Adipocyte (in vitro differentiated cells): ENCODE measurements around the gene LRRC8E.
A peak's percentile ranks its signal among the peaks of the same experiment; 100 is the strongest.

Source experiments
- DNase-seq: peaks from one replicate; pipeline ENCODE4 v3.0.0-alpha.2; 2015; ENCODE audit warnings: low read depth
- H3K27me3 ChIP-seq: replicated peaks from 2 replicates; pipeline ENCODE4 v1.7.0; 2013; ENCODE audit warnings: mild to moderate bottlenecking, low read length, moderate library complexity; ENCODE audit not compliant: control insufficient read depth, insufficient read depth
- H3K36me3 ChIP-seq: 2 replicates; pipeline ENCODE4 v1.7.0; 2013; ENCODE audit warnings: low read length, mild to moderate bottlenecking, moderate library complexity; ENCODE audit not compliant: control insufficient read depth, insufficient read depth, severe bottlenecking
- H3K4me1 ChIP-seq: 2 replicates; pipeline ENCODE4 v1.7.0; 2013; ENCODE audit warnings: mild to moderate bottlenecking, low read length, moderate library complexity; ENCODE audit not compliant: control insufficient read depth, insufficient read depth
- H3K4me3 ChIP-seq: 2 replicates; pipeline ENCODE4 v1.7.0; 2013; ENCODE audit warnings: mild to moderate bottlenecking, low read length, moderate library complexity
- H3K9ac ChIP-seq: 2 replicates; pipeline ENCODE4 v1.7.0; 2013; ENCODE audit warnings: mild to moderate bottlenecking, low read length, moderate library complexity
- H3K9me3 ChIP-seq: 2 replicates; pipeline ENCODE4 v1.7.0; 2013; ENCODE audit warnings: mild to moderate bottlenecking, low read length, moderate library complexity; ENCODE audit not compliant: control insufficient read depth

LRRC8E gene

DNA sequence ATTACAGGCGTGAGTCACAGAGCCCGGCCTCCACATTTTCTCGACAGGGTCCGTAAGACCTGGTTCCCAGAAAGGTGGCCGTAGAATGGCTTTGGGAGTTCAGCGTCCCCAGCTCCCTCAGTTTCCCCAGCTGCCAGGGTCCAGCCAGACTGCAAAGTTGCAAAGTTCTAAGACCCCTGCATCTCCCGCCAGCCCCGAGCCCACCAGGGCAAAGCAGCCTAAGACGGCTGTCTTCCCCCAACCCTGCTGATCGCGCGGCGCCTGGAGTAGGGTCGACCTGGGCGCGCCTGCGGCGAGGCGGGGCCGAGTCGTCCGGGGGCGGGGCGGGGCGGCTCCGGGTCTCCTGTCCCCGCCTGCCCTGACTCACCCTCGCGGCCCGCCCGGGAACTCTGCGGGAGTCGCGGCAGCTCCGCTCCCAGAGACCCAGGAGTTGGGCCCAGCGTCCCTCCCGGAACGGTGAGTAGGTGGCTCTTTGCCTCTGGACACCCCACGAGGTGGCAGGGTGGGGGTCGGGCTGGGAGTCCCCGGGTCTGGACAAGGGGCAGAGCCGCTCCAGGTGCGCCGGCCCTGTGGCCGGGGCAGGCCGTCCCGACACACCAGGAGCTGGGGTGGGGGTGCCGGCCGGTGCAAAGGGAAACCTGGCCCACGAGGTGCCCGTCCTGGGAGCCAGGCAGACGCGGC is at the start of gene LRRC8E:
TSS of gene LRRC8E (plus strand) at position 366 of the 681 bp plus-strand sequence. CDS start 7,094 bp downstream, outside the sequence.
- peak within 1 kb of the TSS; percentile 89 for H3K9ac ChIP-seq
- no peaks in the 10 kb centered on the region for H3K27me3 ChIP-seq
- no peaks in the 10 kb centered on the region for H3K36me3 ChIP-seq
- peak within 1 kb of the TSS; percentile 79 for H3K4me3 ChIP-seq
- DNase-seq, result peak; percentile 91
- H3K9me3 ChIP-seq, result no peaks in the 10 kb centered on the region
- no peaks in the 10 kb centered on the region for H3K4me1 ChIP-seq

DNA sequence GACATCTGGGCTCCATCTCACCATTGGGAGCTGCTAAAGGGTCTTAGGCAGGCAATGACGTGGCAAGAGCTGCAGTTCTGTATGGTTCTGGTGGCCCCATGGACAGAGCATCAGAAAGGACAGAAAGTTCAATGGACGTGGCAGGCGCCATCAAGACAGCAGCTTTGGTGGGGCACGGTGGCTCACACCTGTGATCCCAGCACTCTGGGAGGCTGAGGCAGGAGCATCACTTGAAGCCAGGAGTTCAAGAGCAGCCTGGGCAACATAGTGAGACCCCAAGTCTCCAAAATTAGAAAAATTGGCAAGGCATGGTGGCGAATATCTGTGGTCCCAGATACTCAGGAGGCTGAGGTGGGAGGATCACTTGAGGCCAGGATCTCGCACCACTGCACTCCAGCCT is 48.8 kb upstream of the LRRC8E start:
- Histone ChIP-seq H3K9me3 (no peaks in the 10 kb centered on the region), H3K4me3 (no peak overlapping the region), H3K9ac (no peak overlapping the region), H3K4me1 (peaks cover 7% of the 10 kb centered on the region), H3K36me3 (no peaks in the 10 kb centered on the region), H3K27me3 (no peaks in the 10 kb centered on the region)
- no peak for DNase-seq

DNA sequence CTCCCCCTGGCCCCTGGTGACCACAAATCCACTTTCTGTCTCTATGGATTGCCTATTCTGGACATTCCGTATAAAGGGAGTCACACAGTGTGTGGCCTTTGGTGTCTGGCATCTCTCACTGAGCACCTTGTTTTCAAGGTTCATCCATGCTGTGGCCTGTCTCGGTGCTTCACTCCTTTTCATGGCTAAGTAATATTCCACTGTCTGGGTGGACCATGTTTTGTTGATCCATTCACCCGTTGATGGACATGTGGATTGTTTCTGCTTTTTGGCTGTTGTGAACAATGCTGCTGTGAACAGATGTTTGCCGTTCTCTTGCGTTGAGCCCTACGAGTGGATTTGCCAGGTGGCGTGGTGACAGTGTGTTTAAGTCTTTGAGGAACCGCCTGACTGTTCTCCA is 47.7 kb upstream of the LRRC8E start:
- no peak overlapping the region for H3K9ac ChIP-seq
- no peaks in the 10 kb centered on the region for H3K9me3 ChIP-seq
- no peaks in the 10 kb centered on the region for H3K27me3 ChIP-seq
- H3K36me3 ChIP-seq, result no peaks in the 10 kb centered on the region
- DNase-seq, result no peak
- H3K4me1 ChIP-seq, result peaks cover 7% of the 10 kb centered on the region
- H3K4me3 ChIP-seq, result no peak overlapping the region

DNA sequence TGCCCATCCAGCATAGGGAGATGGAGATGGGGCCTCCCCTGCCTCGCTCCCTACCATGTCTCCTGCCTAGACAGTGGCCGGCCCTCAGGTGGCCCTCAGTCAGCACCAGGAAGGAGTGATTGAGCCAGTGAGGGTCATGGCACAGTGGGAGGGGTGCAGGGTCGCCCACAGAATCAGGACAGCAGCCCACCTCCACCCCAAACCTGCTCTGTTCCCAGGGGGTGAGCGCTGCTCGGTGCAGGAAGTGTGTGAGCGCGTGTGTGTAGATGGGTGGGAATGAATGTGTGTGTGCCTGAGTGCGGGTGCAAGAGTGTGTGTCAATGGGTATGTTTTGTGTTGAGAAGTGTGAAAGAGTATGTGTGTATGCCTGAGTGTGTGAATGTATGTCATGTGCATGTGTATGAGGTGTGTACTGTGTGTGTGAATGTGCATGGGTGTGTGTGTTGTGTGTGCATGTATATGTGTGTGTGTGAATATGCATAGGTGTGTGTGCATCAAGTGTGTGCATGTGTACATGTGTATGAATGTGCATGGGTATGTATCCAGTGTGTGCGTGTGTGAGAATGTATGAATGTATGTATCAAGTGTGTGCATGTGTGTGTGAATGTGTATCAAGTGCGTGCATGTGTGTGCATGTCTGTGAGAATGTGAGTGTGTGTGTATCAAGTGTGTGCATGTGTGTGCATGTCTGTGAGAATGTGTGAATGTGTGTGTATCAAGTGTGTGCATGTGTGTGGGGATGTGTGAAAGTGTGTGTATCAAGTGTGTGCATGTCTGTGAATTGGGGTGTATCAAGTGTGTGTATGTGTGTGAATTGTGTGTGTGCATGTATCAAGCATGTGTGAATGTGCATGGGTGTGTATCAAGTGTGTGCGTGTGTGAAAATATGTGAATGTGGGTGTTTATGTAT is 46.3 kb upstream of the LRRC8E start:
- H3K4me1 ChIP-seq, result peaks cover 7% of the 10 kb centered on the region
- no peak overlapping the region for H3K4me3 ChIP-seq
- H3K9me3 ChIP-seq, result no peaks in the 10 kb centered on the region
- DNase-seq, result no peak
- no peaks in the 10 kb centered on the region for H3K36me3 ChIP-seq
- H3K27me3 ChIP-seq, result no peaks in the 10 kb centered on the region
- H3K9ac ChIP-seq, result no peak overlapping the region

DNA sequence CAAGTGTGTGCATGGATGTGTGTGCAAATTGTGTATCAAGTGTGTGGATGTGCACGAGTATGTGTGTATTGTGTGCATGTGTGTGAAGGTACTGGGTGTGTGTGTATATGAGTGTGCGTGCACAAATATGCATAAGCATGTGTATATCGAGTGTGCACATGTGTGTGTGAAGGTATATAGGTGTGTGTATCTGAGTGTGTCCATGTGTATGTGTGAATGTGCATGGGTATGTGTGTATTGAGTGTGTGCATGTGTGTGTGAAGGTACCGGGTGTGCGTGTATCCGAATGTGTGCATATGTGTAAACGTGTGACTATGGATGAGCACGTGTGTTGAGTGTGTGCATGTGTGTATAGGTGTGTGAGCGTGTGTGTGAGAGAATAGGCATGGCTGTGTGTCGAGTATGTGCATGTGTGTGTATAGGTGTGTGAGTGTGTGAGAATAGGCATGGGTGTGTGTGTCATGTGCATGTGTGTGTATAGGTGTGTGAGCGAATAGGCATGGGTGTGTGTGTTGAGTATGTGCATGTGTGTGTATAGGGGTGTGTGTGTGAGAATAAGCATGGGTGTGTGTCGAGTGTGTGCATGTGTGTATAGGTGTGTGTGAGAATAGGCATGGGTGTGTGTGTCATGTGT is 45.5 kb upstream of the LRRC8E start:
- Histone ChIP-seq H3K9me3 (no peaks in the 10 kb centered on the region), H3K4me1 (peaks cover 7% of the 10 kb centered on the region), H3K27me3 (no peaks in the 10 kb centered on the region), H3K4me3 (no peak overlapping the region), H3K9ac (no peak overlapping the region), H3K36me3 (no peaks in the 10 kb centered on the region)
- no peak for DNase-seq

DNA sequence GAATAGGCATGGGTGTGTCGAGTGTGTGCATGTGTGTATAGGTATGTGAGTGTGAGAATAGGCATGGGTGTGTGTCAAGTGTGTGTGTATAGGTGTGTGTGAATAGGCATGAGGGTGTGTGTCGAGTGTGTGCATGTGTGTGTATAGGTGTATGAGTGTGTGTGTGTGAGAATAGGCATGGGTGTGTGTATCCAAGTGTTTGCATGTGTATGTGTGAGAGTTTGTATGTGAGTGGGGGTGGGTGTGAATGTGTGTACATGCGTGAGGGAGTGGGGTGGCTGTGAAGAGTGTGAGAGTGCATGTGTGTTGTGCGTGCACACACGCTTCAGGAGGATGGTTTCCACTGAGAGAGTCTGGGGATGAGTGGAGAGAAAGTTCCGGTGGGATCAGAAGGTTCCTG is 44.8 kb upstream of the LRRC8E start:
- Histone ChIP-seq H3K4me1 (peaks cover 3% of the 10 kb centered on the region), H3K9ac (no peak overlapping the region), H3K9me3 (no peaks in the 10 kb centered on the region), H3K27me3 (no peaks in the 10 kb centered on the region), H3K36me3 (no peaks in the 10 kb centered on the region), H3K4me3 (no peak overlapping the region)
- DNase-seq, result no peak

DNA sequence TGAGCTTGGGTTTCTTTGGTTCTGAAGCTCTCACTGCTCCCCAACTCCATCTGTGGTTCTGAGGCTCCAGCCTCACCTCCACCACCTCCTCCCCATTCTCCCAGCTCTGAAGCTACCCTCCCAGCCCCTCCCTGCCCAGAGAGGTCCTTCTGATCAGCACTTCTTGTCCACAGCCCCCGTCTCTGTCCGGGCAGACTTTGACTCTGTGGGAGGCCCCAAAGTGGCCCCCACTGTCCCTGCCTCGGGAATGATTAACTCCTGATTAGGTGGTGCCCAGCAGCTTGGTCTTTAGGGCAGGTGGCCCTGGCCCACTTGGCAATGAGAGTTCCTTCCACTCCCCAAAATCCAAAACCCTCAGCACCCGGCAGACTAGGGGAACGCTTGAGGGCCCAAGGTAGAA is 43.9 kb upstream of the LRRC8E start:
- Histone ChIP-seq H3K36me3 (no peaks in the 10 kb centered on the region), H3K9me3 (no peaks in the 10 kb centered on the region), H3K4me1 (peaks cover 3% of the 10 kb centered on the region), H3K27me3 (no peaks in the 10 kb centered on the region), H3K9ac (no peak overlapping the region), H3K4me3 (no peak overlapping the region)
- no peak for DNase-seq

DNA sequence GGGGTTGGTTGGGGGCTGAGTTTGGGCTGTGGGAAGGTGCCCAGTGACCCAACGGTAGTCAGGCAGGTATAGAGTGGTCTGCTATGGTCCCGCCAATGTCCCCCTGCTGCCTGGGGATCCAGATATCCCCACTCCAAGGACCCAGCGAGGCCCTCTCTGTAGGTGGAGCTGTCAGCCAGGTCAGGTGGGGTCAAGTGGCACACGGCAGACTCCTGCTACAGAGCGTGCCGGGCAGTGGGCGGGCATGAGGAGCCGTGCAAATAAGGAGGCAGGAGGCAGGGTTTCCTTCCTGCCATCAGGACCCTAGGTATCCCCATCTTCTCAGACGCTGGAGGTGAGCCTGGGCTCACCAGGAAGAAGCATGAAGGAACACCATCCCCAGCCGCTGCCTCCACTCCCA is 43.4 kb upstream of the LRRC8E start:
- H3K4me1 ChIP-seq, result peaks cover 1% of the 10 kb centered on the region
- no peak overlapping the region for H3K4me3 ChIP-seq
- H3K27me3 ChIP-seq, result no peaks in the 10 kb centered on the region

DNA sequence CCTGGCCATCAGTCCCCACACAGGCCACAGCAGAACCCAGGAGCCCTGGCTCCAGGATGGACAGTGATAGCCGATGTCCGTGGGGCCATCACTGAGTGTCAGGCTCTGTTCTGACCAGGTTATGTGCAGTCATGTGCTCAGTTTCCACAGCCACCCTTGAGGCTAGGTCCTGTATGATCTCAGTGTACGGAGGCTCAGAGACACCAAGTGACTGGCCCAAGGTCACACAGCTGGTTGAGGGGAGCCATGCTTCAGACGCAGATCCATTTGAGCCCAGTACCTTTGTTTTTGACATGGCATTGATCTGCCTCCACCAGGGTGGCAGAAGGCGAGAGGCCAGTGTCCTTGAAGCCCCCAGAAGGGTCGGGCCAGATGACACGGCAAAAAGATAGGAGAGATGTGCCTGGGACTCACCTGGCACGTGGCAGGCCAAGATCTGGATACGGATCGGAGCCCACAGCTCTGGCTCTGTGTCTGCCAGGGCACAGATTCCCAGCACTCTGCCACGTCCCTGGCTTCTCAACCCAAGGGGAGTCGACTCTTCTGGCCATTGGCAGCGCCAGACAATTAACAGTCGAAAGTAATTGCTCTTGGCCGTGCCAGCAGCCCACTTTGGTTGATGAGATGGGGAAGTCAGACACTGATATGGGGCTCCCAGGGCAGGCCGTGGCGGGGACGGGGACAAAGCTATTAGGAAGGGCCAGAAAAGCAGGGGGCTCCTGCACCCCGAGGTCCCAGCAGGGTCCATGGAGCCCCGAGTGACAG is 42.7 kb upstream of the LRRC8E start:
- Histone ChIP-seq H3K27me3 (no peaks in the 10 kb centered on the region), H3K36me3 (no peaks in the 10 kb centered on the region), H3K9ac (no peak overlapping the region), H3K4me1 (no peaks in the 10 kb centered on the region), H3K4me3 (no peak overlapping the region), H3K9me3 (no peaks in the 10 kb centered on the region)
- DNase-seq, result no peak

More for the DNA sequence above, 43.4 kb upstream of the LRRC8E start:
- Histone ChIP-seq H3K36me3 (no peaks in the 10 kb centered on the region), H3K9ac (no peak overlapping the region), H3K9me3 (no peaks in the 10 kb centered on the region)
- DNase-seq, result no peak

DNA sequence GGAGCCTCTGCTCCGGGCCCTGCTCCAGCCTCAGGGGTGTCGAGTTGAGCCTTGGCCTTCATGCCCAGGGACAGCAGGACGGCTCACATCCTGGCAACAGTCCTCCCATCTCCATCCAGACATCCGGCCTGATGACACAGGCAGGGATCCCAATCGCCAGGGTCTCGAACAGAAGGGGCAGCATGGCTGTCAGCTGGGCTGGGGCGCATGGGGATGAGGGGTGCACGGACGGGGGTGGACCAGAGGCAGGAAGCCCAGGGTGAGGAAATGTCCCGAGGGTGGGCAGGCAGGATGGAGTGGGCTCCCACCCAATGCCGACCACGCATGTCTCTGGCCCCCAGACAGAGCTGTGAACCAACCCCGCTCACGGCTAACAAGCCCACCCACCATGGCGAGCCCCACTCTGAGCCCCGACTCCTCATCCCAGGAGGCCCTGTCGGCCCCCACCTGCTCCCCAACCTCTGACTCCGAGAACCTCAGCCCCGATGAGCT is 42.1 kb upstream of the LRRC8E start:
- Histone ChIP-seq H3K36me3 (no peaks in the 10 kb centered on the region), H3K9me3 (no peaks in the 10 kb centered on the region), H3K27me3 (no peaks in the 10 kb centered on the region), H3K4me3 (no peak overlapping the region), H3K9ac (no peak overlapping the region), H3K4me1 (no peaks in the 10 kb centered on the region)
- DNase-seq, result no peak
